ENCODE data around the gene NUP214.

The NUP214 gene

DNA sequence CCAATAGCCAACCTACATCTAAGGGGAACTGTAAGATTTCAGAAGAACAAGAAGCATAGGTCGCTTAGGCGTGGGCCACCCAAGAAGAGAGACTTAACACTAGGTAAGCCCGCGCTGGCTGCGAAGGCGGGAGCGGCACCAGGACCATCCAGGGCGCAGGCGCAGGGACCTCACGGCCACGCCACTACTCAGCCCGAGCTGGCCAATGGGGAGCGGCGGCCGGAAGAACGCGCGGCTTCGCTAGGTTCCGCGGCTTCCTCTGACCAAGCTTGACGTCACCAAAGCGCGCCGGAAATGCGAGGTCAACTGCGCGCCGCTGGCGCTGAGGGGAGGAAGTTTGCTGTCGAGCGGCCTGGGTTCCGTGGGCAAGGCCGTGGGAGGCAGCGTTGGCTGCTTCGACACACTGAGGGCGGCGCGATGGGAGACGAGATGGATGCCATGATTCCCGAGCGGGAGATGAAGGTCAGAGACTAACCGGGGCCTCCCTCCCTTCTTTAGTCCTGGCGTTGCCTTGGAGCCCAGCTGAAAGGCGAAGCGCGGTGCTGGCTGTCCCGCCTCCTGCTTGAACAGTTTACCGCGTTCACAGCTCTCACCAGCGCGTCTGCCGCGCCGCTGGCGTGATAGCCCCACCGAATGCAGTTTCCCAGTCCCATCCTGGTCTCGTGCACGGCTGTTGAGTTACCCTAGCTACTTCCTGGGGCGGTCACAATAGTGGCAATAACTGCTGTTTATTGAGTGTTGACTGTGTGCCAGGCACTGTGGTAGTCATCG lies at the start of gene NUP214:
NUP214 (plus strand) TSS at position 299 of the 771 bp plus-strand sequence; CDS start at position 418, 119 bp downstream.
- peak; percentile 95 for DNase-seq (ENCODE audit: low read depth)

- DNase-seq (ENCODE audit: low read depth): no peak
Measured at GRCh38 chr9:131076347-131077195, 48.8 kb upstream of the NUP214 start.

- no peak for DNase-seq (ENCODE audit: low read depth)
Measured at GRCh38 chr9:131078427-131079366, 46.7 kb upstream of the NUP214 start.

DNA sequence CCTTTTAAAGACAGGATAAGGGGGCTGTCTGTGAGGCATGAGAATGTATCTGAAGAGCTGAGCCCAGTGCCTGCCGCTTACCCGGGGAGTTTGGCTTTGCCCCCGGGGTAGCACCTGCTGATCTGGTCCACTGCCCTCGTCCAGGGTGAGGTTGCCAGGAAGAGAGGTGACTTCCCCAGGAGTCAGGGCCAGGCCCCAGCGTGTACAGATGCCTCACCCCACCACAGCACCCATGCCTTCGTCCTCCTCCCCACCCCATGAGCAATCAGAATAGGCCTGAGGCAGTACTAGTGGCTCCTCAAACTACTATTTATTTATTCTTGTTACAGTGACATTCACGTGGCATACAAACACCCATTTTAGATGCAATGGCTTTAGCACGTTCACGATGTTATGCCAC lies 44.8 kb upstream of the NUP214 start:
- DNase-seq (ENCODE audit: low read depth): no peak

GRCh38 chr9:131081868-131082267 lies 43.5 kb upstream of the NUP214 start:
- DNase-seq (ENCODE audit: low read depth): no peak

GRCh38 chr9:131082774-131083512 lies 42.4 kb upstream of the NUP214 start:
- no peak for DNase-seq (ENCODE audit: low read depth)

- no peak for DNase-seq (ENCODE audit: low read depth)
Measured at GRCh38 chr9:131084661-131085369, 40.6 kb upstream of the NUP214 start.

DNA sequence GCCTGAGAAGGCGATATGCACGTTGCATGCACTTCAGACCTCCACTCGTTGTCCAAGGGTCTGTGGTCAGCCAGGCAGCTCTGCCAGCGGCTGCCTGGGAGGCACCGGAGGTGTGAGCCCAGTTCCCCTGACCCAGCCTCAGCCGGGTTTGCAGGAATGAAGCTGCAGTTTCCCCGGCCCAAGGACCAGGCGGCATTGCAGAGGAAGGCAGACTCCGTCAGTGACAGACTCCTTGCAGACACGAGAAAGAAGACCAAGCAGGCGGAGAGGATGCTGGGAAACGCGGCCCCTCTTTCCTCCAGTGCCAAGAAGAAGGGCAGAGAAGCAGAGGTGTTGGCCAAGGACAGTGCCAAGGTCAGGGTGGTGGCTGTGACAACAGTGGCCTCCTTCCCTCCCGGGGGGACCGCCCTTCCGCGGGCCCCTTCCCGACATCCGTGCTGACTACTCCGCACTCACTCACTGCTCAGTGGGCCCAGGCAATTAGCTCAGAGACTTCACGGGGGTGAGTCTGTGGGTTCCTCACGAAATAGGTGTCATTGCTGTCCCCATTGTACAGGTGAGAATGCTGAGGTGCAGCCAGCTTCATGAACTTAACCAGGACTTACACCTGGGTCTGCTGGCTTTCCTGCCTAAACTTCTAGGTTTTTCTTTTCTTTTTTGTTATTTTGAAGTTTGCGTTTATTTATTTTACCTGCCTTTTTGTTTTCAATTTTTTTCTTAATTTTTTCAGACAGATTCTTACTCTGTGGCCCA lies 39.8 kb upstream of the NUP214 start:
- no peak for DNase-seq (ENCODE audit: low read depth)

- DNase-seq (ENCODE audit: low read depth): no peak
Measured at GRCh38 chr9:131087354-131087893, 38.0 kb upstream of the NUP214 start.

GRCh38 chr9:131090025-131090787 lies 35.2 kb upstream of the NUP214 start:
- no peak for DNase-seq (ENCODE audit: low read depth)

- no peak for DNase-seq (ENCODE audit: low read depth)
Measured at GRCh38 chr9:131091352-131091992, 33.9 kb upstream of the NUP214 start.

- no peak for DNase-seq (ENCODE audit: low read depth)
Measured at GRCh38 chr9:131092030-131092429, 33.4 kb upstream of the NUP214 start.

DNA sequence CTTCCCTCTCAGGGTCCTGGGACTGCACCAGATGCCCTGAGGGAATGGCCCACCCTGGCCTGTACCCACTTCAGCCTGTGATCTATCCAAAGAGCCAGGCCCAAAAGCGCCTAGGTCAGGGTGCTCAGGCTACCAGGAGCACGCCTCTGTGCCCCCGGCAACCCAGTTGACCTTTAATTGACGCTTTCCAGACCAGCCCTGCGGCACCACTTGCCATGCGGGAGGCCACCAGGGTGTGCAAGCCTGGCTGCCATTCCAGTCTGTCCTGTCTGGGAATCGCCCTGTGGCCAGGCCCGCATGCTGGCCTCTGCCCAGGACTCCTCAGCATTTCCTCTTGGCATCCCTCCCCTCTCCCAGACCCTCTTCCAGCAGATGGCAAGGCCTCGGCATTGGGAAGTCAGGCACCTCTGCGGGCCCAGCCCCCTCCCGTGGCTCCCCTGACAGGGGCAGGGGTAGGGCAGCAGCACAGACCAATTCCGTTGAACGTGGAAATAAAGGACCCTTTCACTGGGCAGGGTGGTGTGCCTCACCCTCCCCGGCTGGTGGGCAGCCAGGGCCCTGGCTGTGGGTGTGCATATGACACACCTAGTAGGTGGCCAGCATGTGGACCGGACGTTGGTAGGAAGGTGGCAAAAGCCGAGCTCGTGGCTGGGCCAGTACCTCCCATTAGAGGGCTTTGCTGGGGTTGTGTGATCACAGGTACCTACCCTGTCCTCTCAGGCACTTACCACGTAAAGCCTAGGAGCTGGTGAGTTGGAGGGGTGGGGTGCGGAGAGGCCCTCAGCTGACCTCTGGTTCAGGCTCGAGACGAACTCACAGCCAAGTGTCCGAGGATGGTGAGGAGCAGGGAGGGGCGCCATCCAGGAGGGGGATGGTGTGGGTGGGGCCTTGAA lies 32.6 kb upstream of the NUP214 start:
- DNase-seq (ENCODE audit: low read depth): no peak

DNA sequence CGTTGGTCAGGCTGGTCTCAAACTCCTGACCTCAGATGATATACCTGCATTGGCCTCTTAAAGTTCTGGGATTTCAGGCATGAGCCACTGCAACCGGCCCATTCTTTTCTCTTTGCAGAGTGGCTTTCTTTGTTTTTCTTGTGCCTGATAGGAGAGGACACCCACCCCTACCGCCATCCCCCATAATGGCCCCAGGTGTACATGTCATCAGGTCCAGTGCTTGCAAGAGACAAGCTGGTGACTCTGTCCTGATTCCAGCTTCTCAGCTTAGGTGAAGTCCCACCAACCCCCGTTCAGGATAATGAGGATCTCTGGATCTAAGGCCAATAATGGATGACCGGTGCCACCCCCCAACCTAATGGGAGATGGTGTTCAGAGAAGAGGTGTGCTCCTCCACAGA lies 31.4 kb upstream of the NUP214 start:
- DNase-seq (ENCODE audit: low read depth): no peak

GRCh38 chr9:131094622-131095021 lies 30.8 kb upstream of the NUP214 start:
- DNase-seq (ENCODE audit: low read depth): peak; percentile 17

DNA sequence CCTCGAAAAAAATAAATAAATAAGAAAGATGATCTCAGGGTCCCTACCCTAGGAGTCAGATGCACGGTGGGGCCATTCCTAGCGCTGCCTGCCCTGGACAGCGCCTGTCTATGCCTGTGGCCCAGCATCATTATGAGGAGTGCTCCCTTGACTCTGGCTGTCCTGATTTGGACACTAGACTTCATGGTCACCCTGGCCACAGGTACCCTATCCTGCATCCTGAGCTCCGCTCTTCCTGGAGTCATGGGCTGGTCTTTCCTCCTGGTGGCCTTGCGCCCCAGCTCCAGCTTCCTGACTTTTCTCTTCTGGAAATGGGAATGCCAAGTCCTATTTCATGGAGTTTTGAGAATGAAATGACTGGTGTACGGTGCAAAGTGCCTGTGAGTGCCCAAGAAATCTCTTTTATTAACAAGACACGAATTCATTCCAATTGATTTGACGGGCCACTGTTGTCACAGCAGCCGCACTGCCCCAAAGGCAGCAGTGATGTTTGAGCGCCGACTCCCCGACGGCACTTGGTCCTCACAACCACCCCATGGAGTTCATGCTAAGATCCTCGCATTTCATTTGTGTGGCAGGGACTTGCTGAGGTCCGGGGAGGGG lies 29.6 kb upstream of the NUP214 start:
- DNase-seq (ENCODE audit: low read depth): no peak
